Stomach (tissue), 4 donors: ENCODE measurements around the gene EEF2K.
A peak's percentile ranks its signal among the peaks of the same experiment; 100 is the strongest.

ENCODE experiments used
- CTCF ChIP-seq, 7 experiments: fragments of 450-650 bp in 4 of 7; fragments of 200-600 bp in 3 of 7; sonication (generic) in 3 of 7; IDR thresholded peaks; one replicate each; pipeline ENCODE4 v1.5.1; 2016 to 2019; ENCODE audit warnings: antibody characterized with exemption in 7 of 7, control low read depth in 2 of 7, mild to moderate bottlenecking in 1 of 7
- POLR2A ChIP-seq, 4 donors: fragments of 450-650 bp; IDR thresholded peaks; one replicate each; pipeline ENCODE4 v1.6.1; 2016; ENCODE audit warnings: antibody characterized with exemption in 4 of 4, control low read depth in 2 of 4, mild to moderate bottlenecking in 1 of 4, moderate library complexity in 1 of 4

GRCh38 chr16:22318690-22319358, 112.7 kb downstream of the EEF2K start:
- no peak for TF ChIP-seq POLR2A (IDR thresholded peaks at IDR 0.05)
- TF ChIP-seq CTCF (IDR thresholded peaks at IDR 0.05): peak in 4 of 7 experiments; percentile 34 to 55 (median 42)
